Upper lobe of left lung (tissue), 6 donors: ENCODE measurements around the gene DNAH3. TPM values are rescaled to one million over a fixed set of nuclear protein-coding genes. Genes with fewer than 3 reads are reported as not detected.

Experiments
- ATAC-seq, 2 donors: fragments of 200-7000 bp; cut with Tn5 transposase; one replicate each; pipeline ENCODE4 v1.9.1; 2022; ENCODE audit warnings: mild to moderate bottlenecking in 2 of 2, moderate library complexity in 2 of 2; ENCODE audit not compliant: low FRiP score in 2 of 2
- DNase-seq, 2 donors: peaks; one replicate each; pipeline ENCODE4 v3.0.0-alpha.2; 2019 to 2020
- H3K27ac ChIP-seq, 4 donors: fragments of 200-600 bp; sonication (generic); one replicate each; pipeline ENCODE4 v1.5.1; 2016 to 2019
- H3K27me3 ChIP-seq, 4 donors: fragments of 200-600 bp; sonication (generic); one replicate each; pipeline ENCODE4 v1.5.1; 2017 to 2019
- H3K36me3 ChIP-seq, 4 donors: fragments of 200-600 bp; sonication (generic); one replicate each; pipeline ENCODE4 v1.5.1; 2016 to 2019
- H3K4me1 ChIP-seq, 4 donors: fragments of 200-600 bp; sonication (generic); one replicate each; pipeline ENCODE4 v1.5.1; 2018 to 2019
- H3K4me3 ChIP-seq, 4 donors: fragments of 200-600 bp; sonication (generic); one replicate each; pipeline ENCODE4 v1.5.1; 2017 to 2019; ENCODE audit warnings: mild to moderate bottlenecking in 2 of 4, moderate library complexity in 1 of 4
- H3K9me3 ChIP-seq, 4 donors: fragments of 200-600 bp; sonication (generic); one replicate each; pipeline ENCODE4 v1.5.1; 2018 to 2019
- EP300 ChIP-seq, 4 donors: sonication (generic); formaldehyde crosslinking; IDR thresholded peaks; one replicate each; pipeline ENCODE4 v1.5.1; 2017; ENCODE audit warnings: antibody characterized with exemption in 4 of 4, control low read depth in 2 of 4
- POLR2A ChIP-seq, 4 donors: fragments of 450-650 bp; IDR thresholded peaks; one replicate each; pipeline ENCODE4 v1.5.1; 2016 to 2017; ENCODE audit warnings: antibody characterized with exemption in 4 of 4, mild to moderate bottlenecking in 2 of 4
- POLR2AphosphoS5 ChIP-seq, 2 donors: sonication (generic); formaldehyde crosslinking; IDR thresholded peaks; one replicate each; pipeline ENCODE4 v1.5.1; 2017; ENCODE audit warnings: antibody characterized with exemption in 2 of 2
- WGBS, 2 donors: methylation state at CpG; one replicate each; pipeline ENCODE4 v1.1.5; 2017 to 2018; 5-methylcytosine and 5-hydroxymethylcytosine counted together
- total RNA-seq, 6 donors: library from RNA; depleted of rRNA in 4 of 6; stranded (reverse); fragments of >200 nt in 4 of 6; gene quantifications; one replicate each; pipeline versions ENCODE4 v1.1.0 to v1.2.1, GENCODE V29; 2016 to 2021
- TF ChIP-seq, protein P1 (sequence below), 6 experiments: fragments of 450-650 bp in 4 of 6; fragments of 200-600 bp in 2 of 6; sonication (generic) in 2 of 6; IDR thresholded peaks; one replicate each; pipeline ENCODE4 v1.5.1; 2016 to 2019; ENCODE audit warnings: antibody characterized with exemption in 6 of 6
- donor health status: DM: no; HTN: no; CAD: no; lungs with moderate emphysema.
- donor health status: DM: no; HTN: yes; CAD: no; lungs with severe emphysema.

DNAH3 gene
- total RNA-seq, 6 donors from 2014 or later = 0.23 to 48.1 (median 4.8) TPM

GRCh38 chr16:20920799-20921198, 229.8 kb downstream of the DNAH3 start:
- 95 to 100% methylated on average over 2 of the region's 2 CpGs for WGBS, 2 donors
- DNase-seq = no peak
- Histone ChIP-seq H3K9me3 (no peaks in the 10 kb centered on the region), H3K27ac (no peak overlapping the region), H3K4me3 (no peak overlapping the region), H3K27me3 (no peaks in the 10 kb centered on the region), H3K4me1 (peaks cover 0 to 7% (median 4%) of the 10 kb centered on the region in 4 donors), H3K36me3 (peaks cover 0 to 38% (median 0%) of the 10 kb centered on the region in 4 donors)
- TF ChIP-seq POLR2AphosphoS5 (IDR thresholded peaks at IDR 0.05) (no peak), POLR2A (IDR thresholded peaks at IDR 0.05) (no peak), EP300 (IDR thresholded peaks at IDR 0.05) (no peak)
- TF ChIP-seq, protein P1, sequence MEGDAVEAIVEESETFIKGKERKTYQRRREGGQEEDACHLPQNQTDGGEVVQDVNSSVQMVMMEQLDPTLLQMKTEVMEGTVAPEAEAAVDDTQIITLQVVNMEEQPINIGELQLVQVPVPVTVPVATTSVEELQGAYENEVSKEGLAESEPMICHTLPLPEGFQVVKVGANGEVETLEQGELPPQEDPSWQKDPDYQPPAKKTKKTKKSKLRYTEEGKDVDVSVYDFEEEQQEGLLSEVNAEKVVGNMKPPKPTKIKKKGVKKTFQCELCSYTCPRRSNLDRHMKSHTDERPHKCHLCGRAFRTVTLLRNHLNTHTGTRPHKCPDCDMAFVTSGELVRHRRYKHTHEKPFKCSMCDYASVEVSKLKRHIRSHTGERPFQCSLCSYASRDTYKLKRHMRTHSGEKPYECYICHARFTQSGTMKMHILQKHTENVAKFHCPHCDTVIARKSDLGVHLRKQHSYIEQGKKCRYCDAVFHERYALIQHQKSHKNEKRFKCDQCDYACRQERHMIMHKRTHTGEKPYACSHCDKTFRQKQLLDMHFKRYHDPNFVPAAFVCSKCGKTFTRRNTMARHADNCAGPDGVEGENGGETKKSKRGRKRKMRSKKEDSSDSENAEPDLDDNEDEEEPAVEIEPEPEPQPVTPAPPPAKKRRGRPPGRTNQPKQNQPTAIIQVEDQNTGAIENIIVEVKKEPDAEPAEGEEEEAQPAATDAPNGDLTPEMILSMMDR (IDR thresholded peaks at IDR 0.05) = no peak
- no peak for ATAC-seq

GRCh38 chr16:20920091-20920490, 230.6 kb downstream of the DNAH3 start:
- DNase-seq (no peak), ATAC-seq (no peak)
- TF ChIP-seq POLR2AphosphoS5 (IDR thresholded peaks at IDR 0.05) (no peak), EP300 (IDR thresholded peaks at IDR 0.05) (no peak), POLR2A (IDR thresholded peaks at IDR 0.05) (no peak)
- TF ChIP-seq, protein P1 (IDR thresholded peaks at IDR 0.05) = no peak
- H3K4me1 ChIP-seq = peaks cover 0 to 7% (median 4%) of the 10 kb centered on the region in 4 donors
- H3K4me3 ChIP-seq = no peak overlapping the region
- 71 to 85% methylated on average over 5 of the region's 5 CpGs for WGBS, 2 donors
- H3K9me3 ChIP-seq = no peaks in the 10 kb centered on the region
- no peaks in the 10 kb centered on the region for H3K27me3 ChIP-seq
- H3K27ac ChIP-seq = no peak overlapping the region
- peaks cover 0 to 31% (median 0%) of the 10 kb centered on the region in 4 donors for H3K36me3 ChIP-seq

DNA sequence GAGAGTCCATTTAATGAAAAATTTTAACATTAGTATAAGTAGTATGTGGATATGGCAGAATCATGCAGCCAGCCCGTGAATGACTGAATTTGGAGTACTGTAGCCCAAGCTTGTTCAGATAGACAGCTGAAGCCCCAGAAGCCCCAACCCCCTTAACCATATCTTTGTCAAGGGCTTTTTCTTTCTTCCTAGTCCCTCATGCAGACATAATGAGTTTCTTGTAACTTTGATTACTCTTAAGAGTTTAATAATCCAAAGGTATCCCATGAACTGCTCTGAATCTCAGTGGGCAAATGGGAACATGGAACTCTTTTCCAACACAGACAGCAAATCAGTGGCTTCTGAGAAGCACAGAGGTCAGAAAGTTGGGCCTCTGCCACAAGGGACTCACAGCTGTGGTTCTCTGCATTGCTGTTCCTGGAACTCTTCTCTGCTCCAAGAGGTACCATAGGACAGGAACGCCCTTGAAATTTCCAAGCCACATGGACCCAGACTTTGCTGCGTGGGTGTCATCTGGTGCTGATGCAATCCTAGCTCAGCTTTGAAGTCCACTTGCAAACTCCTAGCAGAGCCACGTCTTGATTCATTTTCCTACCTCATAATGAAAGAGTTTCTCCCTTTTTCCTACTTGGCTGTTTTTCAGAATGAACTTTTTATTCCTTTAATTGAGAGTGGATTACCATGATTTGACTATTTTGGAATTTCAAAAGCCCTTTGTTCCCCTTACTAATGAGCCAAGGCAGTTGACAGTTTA, 232.0 kb downstream of the DNAH3 start:
- TF ChIP-seq EP300 (IDR thresholded peaks at IDR 0.05) (no peak), POLR2AphosphoS5 (IDR thresholded peaks at IDR 0.05) (peak; percentile 43 to 44)
- H3K4me1 ChIP-seq = peaks cover 0 to 7% (median 6%) of the 10 kb centered on the region in 4 donors
- H3K4me3 ChIP-seq = no peak overlapping the region
- H3K27ac ChIP-seq = peak overlapping the region in 2 of 4 donors; percentile 3 to 34
- peak in 1 of 2 donors; percentile 94 for ATAC-seq
- H3K36me3 ChIP-seq = peaks cover 0 to 19% (median 0%) of the 10 kb centered on the region in 4 donors
- DNase-seq = peak in 1 of 2 donors; percentile 66
- no peaks in the 10 kb centered on the region for H3K27me3 ChIP-seq
- WGBS, 2 donors = 62 to 70% methylated on average over 4 of the region's 4 CpGs
- no peaks in the 10 kb centered on the region for H3K9me3 ChIP-seq

DNA sequence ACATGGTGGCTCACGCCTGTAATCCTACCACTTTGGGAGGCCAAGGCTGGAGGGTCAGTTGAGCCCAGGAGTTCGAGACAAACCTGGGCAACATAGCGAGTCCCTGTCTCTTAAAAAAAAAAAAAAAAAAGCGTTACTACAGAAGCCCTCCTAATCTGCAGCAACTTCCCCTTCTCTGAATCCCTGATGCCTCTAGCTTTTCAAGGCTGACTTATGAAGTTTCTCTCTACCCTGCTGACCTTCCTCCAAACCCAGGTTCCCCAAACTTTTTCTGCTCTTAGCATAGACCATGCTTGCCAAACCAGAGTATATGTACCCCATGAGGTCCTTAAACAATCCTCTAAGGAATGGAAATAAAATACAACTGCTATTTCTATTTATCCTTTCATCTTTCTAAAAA, 233.7 kb downstream of the DNAH3 start:
- H3K4me1 ChIP-seq = peaks cover 2 to 22% (median 9%) of the 10 kb centered on the region in 4 donors
- no peaks in the 10 kb centered on the region for H3K27me3 ChIP-seq
- TF ChIP-seq POLR2A (IDR thresholded peaks at IDR 0.05) (no peak), POLR2AphosphoS5 (IDR thresholded peaks at IDR 0.05) (no peak)
- TF ChIP-seq, protein P1 (IDR thresholded peaks at IDR 0.05) = no peak
- ATAC-seq = no peak
- WGBS, 2 donors = 66 to 72% methylated on average over 4 of the region's 4 CpGs
- no peak overlapping the region for H3K4me3 ChIP-seq
- H3K27ac ChIP-seq = no peak overlapping the region
- DNase-seq = no peak
- H3K36me3 ChIP-seq = peaks cover 0 to 14% (median 0%) of the 10 kb centered on the region in 4 donors
- H3K9me3 ChIP-seq = no peaks in the 10 kb centered on the region

DNA sequence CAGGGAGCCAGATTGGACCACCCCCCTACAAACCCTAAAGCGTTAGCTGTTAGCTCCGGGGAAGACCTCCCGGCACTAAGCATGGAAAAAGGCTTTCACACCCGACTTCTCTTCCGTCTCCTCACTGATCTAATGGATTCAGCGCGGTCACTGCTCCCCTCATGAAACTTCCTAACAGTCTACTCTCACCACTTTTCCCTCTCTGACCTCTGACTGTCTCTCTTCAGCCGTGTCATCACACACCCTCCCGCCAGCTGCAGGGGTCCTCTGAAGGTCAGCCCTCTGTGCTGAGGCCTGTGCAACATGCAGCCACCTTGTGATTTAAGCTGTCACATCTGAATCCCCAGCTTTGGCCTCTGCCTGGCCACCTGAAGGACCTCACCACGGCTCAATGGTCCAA, 234.4 kb downstream of the DNAH3 start:
- Histone ChIP-seq H3K9me3 (no peaks in the 10 kb centered on the region), H3K27me3 (no peaks in the 10 kb centered on the region), H3K36me3 (peaks cover 0 to 14% (median 0%) of the 10 kb centered on the region in 4 donors), H3K27ac (no peak overlapping the region), H3K4me1 (peaks cover 8 to 28% (median 16%) of the 10 kb centered on the region in 4 donors), H3K4me3 (no peak overlapping the region)
- DNase-seq (no peak), ATAC-seq (no peak)
- 89 to 91% methylated on average over 10 of the region's 10 CpGs for WGBS, 2 donors
- TF ChIP-seq POLR2A (IDR thresholded peaks at IDR 0.05) = no peak
- no peak for TF ChIP-seq POLR2AphosphoS5 (IDR thresholded peaks at IDR 0.05)
- TF ChIP-seq, protein P1 (IDR thresholded peaks at IDR 0.05) = no peak
